ENCODE measurements around the gene LRRC53.

DNA sequence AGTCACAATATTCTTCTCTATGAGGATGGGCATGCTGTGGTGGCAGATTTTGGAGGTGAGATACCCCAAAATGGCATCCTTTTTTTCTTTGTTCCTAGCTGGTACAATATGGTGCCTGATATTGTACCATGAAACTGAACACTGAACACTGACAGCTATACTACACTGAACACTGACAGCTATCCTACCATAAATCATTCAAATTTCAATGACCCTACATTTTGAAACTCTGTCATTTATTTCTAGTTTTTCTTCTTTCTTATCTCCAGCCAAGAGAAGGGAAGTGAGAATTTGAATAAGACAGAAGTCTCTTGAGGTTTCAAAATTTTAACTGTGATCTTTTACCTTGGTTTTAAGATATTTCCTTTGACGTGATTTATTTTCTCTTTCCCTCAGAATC lies 76.3 kb downstream of the LRRC53 start:
- TF ChIP-seq, protein P1, sequence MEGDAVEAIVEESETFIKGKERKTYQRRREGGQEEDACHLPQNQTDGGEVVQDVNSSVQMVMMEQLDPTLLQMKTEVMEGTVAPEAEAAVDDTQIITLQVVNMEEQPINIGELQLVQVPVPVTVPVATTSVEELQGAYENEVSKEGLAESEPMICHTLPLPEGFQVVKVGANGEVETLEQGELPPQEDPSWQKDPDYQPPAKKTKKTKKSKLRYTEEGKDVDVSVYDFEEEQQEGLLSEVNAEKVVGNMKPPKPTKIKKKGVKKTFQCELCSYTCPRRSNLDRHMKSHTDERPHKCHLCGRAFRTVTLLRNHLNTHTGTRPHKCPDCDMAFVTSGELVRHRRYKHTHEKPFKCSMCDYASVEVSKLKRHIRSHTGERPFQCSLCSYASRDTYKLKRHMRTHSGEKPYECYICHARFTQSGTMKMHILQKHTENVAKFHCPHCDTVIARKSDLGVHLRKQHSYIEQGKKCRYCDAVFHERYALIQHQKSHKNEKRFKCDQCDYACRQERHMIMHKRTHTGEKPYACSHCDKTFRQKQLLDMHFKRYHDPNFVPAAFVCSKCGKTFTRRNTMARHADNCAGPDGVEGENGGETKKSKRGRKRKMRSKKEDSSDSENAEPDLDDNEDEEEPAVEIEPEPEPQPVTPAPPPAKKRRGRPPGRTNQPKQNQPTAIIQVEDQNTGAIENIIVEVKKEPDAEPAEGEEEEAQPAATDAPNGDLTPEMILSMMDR (IDR thresholded peaks at IDR 0.05): no peak
- TF ChIP-seq POLR2A (IDR thresholded peaks at IDR 0.05): no peak
